ENCODE results near the gene ZKSCAN1.
A peak's percentile ranks its signal among the peaks of the same experiment; 100 is the strongest.
"Not testable (repeated sequence)": the region's sequence is repeated elsewhere in the genome, so short reads cannot be mapped to it uniquely, and the experiment has no call there.

The ZKSCAN1 gene

GRCh38 chr7:100003711-100004661 lies 11.4 kb upstream of the ZKSCAN1 start:
- DNase-seq: no peak

DNA sequence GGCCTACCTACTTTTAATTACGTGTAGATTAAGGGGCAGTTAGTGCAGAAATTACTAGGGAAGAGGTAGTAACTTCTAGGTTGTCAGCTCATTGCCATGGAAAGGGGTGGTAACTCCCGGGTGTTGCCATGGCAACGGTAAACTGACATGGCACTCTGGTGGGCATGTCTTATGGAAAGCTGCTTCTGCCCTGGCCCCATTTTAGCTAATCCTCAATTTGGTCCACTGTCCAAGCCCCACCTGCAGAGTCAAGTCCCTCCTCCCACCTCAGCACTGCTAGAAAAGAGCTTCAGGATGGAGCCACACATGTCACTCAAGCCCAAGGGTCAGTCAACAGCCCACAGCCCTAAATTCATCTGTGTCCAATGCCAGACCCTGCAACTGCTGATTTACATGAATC lies 7.5 kb upstream of the ZKSCAN1 start:
- no peak for DNase-seq

DNA sequence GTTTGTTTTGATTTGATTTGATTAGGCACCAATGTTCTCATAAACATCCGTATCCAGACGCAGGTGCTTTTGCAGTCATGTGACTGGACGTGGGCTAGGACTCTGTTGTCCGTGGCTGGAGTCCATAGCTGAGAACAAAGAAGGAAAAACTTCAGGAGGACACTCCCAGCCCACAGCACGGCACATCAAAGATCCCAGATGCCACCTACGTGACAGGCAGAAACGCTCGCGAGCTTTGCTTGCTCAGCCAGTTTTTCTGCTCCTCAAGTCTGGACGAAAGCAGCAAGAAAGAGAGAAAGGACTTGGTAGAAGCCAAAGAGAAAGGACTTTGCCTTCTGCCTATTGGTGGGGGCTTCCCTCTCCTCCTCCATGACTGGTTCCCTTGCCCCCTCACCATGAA lies 6.9 kb upstream of the ZKSCAN1 start:
- no peak for DNase-seq

DNA sequence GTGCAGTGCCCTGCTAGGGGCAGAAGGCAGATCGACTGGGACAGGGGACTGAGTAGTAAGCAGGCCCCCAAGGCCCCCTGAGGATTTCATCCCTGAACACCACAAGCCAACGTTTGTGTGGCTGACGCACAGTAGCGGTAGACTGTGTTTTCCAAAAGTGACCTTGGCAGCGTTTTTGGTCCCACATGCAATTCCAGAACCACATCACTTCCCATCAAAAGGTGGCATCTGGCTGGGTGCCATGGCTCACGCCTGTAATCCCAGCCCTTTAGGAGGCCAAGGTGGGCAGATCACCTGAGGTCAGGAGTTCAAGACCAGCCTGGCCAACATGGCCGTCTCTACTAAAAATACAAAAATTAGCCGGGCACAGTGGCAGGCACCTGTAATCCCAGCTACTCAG lies 5.4 kb upstream of the ZKSCAN1 start:
- not testable (repeated sequence) for DNase-seq

DNA sequence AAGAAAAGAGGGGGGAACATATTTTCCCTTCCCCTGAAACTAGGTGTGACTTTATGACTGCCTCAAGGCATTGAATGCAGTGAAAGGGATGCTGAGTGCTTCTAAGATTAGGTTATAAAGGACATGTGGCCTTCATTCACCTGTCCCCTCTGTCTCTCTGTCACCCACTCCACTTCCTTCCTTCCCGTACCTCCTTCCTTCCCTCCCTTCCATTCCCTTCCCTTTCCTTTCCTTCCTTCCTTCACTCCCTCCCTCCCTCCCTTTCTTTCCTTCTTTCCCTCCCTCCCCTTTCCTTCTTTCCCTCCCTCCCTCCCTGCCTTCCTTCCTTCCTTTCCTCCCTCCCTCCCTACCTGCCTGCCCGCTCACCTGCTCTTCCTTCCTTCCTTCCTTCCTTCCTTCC lies 4.5 kb upstream of the ZKSCAN1 start:
- no peak for DNase-seq

DNA sequence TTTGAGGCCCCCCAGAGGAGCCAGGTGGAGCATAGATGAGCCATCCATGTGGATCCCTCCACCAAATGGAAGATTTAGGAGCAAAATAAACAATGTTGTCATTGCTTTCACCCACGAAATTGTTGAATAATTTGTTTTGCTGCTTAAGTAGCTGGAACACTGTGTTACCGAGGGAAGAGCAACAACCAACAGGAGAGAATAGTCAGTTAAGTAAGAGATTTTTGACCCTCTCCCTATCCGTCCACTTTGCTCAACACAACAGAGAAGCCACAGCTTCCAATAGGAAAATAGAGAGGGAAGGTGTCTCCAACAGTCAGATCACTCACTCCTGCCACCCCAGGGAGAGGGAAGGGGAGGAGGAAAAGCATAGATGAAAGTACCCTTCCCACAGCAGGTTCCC lies 3.9 kb upstream of the ZKSCAN1 start:
- no peak for DNase-seq

GRCh38 chr7:100012385-100013327 lies 2.7 kb upstream of the ZKSCAN1 start:
- not testable (repeated sequence) for DNase-seq

DNA sequence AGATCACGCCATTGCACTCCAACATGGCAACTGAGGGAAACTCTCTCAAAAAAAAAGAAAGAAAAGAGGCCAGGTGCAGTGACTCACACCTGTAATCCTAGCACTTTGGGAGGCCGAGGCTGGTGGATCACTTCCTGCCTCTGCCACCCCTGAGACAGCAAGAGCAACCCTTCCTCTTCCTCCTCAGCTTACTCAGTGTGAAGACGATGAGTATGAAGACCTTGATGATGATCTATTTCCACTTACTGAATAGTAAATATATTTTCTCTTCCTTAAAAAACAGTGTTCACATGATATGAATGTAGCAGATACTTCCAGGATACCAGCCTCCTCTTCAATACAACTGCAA lies 2.1 kb upstream of the ZKSCAN1 start:
- no peak for DNase-seq

DNA sequence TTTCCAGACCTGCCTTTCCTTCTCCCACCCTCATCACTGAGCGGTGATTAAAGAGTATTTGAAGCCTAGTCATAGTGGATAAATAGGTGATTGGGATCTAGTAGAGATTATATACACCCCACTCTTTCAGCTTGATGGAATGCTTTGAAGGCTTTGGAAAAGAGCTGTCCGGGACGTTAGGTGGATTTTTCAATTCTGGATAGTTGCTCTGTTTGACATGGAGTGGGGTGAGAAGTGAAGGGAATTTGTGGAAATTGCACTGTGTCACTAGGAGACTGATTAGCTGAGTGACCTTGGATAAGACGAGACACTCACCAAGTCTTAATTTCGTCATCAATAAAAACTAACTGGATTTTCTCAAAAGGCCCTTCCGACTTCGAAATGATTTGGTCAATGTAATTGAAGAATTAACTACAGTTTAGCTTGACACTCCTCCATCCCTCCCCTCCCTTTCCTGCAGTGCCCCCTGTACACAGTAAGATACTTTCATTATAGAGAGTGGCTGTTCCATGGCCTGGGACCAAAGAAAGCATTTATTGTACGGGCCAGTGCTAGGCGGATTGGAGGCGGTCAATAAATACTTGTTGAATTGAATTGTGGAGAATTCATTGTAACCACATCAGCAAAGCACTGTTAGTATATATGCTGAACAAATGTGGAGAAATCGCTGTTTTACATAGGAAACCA lies 962 bp downstream of the ZKSCAN1 start:
- peak; percentile 20 for DNase-seq

DNA sequence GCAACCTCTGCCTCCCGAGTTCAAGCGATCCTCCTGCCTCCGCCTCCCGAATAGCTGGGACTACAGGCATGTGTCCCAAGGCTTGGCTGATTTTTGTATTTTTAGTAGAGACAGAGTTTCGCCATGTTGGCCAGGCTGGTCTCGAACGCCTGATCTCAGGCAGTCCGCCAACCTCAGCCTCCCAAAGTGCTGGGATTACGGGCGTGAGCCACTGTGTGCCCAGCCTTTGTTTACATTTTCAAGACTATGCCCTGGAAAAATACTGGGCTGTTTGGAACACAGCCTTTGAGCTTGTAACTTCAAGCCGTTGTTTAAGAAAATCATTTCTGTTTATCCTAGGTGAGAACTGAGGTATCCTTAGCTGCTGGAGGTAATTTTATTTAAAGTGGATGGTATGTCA lies 1.9 kb downstream of the ZKSCAN1 start:
- DNase-seq: no peak

DNA sequence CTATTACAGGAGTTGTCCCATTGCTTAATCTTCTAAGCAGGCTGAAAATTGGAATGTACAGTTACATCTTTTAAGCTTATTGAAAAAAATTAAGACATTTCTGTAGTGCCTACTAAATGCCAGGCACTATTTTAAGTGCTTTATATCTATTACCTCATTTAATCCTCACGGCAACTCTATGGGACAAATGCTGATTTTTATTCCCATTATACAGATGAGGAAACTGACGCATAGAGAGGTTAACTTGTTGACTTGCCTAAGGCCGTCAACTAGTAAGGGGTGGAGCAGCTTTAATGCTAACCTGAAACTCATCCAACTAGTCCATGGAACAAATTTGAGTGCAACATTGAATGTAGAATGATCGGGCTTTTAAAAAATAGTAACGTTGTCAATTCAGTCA lies 2.5 kb downstream of the ZKSCAN1 start:
- DNase-seq: no peak

- DNase-seq: no peak
Observed at GRCh38 chr7:100019908-100020307, 4.5 kb downstream of the ZKSCAN1 start.

GRCh38 chr7:100021297-100021696 lies 5.9 kb downstream of the ZKSCAN1 start:
- DNase-seq: no peak

DNA sequence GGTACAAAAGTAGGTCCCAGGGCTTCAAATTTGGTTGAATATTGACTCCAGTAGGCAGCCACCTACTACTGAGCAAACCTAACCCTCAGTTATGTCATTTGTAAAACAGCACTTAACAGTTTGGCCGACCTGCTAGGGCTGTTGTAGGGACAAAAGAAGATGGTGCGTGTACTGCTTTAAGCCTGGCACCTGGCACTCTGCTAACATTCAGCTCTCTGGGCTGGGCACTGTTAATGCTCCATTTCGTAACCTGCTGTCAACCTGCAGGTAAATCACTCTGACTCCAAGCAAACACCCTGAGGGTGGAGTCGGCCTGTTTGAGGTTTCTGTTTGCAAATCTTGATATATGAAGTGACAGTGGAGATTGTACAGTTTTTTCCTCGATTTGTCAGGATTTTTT lies 7.2 kb downstream of the ZKSCAN1 start:
- no peak for DNase-seq

- DNase-seq: no peak
Observed at GRCh38 chr7:100023526-100023925, 8.1 kb downstream of the ZKSCAN1 start.

- no peak for DNase-seq
Observed at GRCh38 chr7:100024020-100024619, 8.7 kb downstream of the ZKSCAN1 start.

GRCh38 chr7:100027197-100027596 lies 11.8 kb downstream of the ZKSCAN1 start:
- DNase-seq: no peak

DNA sequence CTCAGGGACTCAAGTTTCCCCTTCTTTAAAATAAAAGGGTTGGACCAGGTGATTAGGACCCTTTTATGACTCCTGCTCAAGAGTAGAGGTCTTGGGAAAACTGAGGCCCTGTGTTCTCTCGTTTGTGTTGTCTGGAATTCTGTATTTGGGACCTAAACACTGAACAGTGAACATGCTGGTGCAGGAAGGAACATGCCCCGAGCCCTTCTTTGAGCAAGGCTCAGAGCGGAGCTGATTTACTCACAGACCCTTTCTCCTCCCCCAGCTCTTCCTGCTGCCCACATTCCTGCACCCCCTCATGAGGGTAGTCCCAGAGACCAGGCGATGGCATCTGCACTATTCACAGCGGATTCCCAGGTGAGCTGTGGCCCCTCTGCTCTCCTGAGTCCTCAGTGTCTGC lies 14.2 kb downstream of the ZKSCAN1 start:
- no peak for DNase-seq

DNA sequence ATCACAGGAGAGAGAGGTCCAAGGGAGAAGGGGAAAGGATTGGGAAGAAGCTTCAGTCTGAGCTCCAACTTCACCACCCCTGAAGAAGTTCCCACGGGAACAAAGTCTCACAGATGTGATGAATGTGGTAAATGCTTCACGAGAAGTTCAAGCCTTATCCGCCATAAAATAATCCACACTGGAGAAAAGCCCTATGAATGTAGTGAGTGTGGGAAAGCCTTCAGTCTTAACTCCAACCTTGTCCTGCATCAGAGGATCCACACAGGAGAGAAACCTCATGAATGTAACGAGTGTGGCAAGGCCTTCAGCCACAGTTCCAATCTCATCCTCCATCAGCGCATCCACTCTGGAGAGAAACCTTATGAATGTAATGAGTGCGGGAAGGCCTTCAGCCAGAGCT lies 18.1 kb downstream of the ZKSCAN1 start:
- DNase-seq: no peak

- DNase-seq: peak; percentile 94
Observed at GRCh38 chr7:100034871-100035510, 19.6 kb downstream of the ZKSCAN1 start.

DNA sequence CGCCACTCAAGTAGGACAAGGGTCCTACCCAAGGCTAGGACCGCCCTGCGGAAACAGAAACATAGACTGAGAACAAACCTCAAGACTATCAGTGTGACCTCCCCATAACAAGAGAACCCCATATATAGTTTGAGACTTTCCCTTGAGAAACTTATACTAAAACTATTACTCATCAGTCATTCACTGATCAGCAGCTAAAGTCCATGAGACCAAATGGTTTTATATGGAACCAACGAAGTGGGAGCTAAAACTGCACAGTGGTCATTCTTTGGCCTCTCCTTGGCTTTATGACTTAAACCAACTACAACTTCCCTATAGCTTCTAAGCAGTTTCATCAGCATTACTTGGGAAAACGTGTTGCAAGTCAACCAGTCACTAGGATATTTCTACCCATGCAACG lies 20.5 kb downstream of the ZKSCAN1 start:
- no peak for DNase-seq

- no peak for DNase-seq
Observed at GRCh38 chr7:100038326-100038725, 22.9 kb downstream of the ZKSCAN1 start.
